PC-3 (cell line): ENCODE results near the gene PFKFB3. TPM values are rescaled to one million over a fixed set of nuclear protein-coding genes. Genes with fewer than 3 reads are reported as not detected.
"Not testable (repeated sequence)": the region's sequence is repeated elsewhere in the genome, so short reads cannot be mapped to it uniquely, and the experiment has no call there.

Experiments used
- ATAC-seq: fragments of 200-7000 bp; cut with Tn5 transposase; 2 replicates; pipeline ENCODE4 v1.9.1; 2020; ENCODE audit warnings: mild to moderate bottlenecking, moderate library complexity
- BruUV-seq: library from RNA; stranded (reverse); fragments of 400-500 nt; replicated peaks from 2 replicates; lab custom pipeline; 2021; lab: Mats Ljungman, UMichigan
- CTCF ChIA-PET: fragments of 300-600 bp; sonication (Branson Sonifier 250); formaldehyde crosslinking; loops from one replicate; lab custom pipeline; 2022; ENCODE audit warnings: antibody characterized with exemption; lab: Charles Lee
- POLR2A ChIA-PET: fragments of 300-600 bp; sonication (Branson Sonifier 250); formaldehyde crosslinking; loops from one replicate; lab custom pipeline; 2022; ENCODE audit warnings: antibody characterized with exemption; ENCODE audit not compliant: unreplicated experiment; lab: Charles Lee
- DNase-seq: peaks from one replicate; pipeline ENCODE4 v3.0.0-alpha.2; 2015
- H2AFZ ChIP-seq: fragments of 300-600 bp; sonication (generic); 2 replicates; pipeline ENCODE4 v1.6.0; 2016; ENCODE audit warnings: antibody characterized with exemption, low read length
- H3F3A ChIP-seq: fragments of 300-600 bp; sonication (generic); one replicate; pipeline ENCODE4 v1.6.0; 2017; ENCODE audit warnings: antibody characterized with exemption, low read length, control low read depth, mild to moderate bottlenecking; ENCODE audit not compliant: unreplicated experiment
- H3K27ac ChIP-seq: fragments of 300-600 bp; sonication (generic); 2 replicates; pipeline ENCODE4 v1.5.1; 2016; ENCODE audit warnings: mild to moderate bottlenecking, low read length
- H3K27me3 ChIP-seq: fragments of 300-600 bp; sonication (generic); 2 replicates; pipeline ENCODE4 v1.6.1; 2016; ENCODE audit warnings: low read length, mixed read lengths
- H3K36me3 ChIP-seq: fragments of 300-600 bp; sonication (generic); 2 replicates; pipeline ENCODE4 v1.6.1; 2016; ENCODE audit warnings: low read depth, mixed run types, low read length, mixed read lengths
- H3K4me1 ChIP-seq: fragments of 300-600 bp; sonication (generic); 2 replicates; pipeline ENCODE4 v1.5.1; 2016; ENCODE audit warnings: low read length; ENCODE audit not compliant: insufficient read depth
- H3K4me2 ChIP-seq: fragments of 300-600 bp; sonication (generic); 2 replicates; pipeline ENCODE4 v1.6.0; 2016; ENCODE audit warnings: low read length
- H3K4me3 ChIP-seq: fragments of 300-600 bp; sonication (generic); 2 replicates; pipeline ENCODE4 v1.5.1; 2016; ENCODE audit warnings: mild to moderate bottlenecking, low read length, mixed read lengths
- H3K79me2 ChIP-seq: fragments of 300-600 bp; sonication (generic); 2 replicates; pipeline ENCODE4 v1.6.1; 2017; ENCODE audit warnings: low read length, mixed read lengths
- H3K9ac ChIP-seq: fragments of 300-600 bp; sonication (generic); 2 replicates; pipeline ENCODE4 v1.6.0; 2016; ENCODE audit warnings: mild to moderate bottlenecking, low read length
- H3K9me2 ChIP-seq: fragments of 300-600 bp; sonication (generic); replicated peaks from 2 replicates; pipeline ENCODE4 v1.6.1; 2016; ENCODE audit warnings: mixed run types, low read length, mixed read lengths
- H3K9me3 ChIP-seq: fragments of 300-600 bp; sonication (generic); 2 replicates; pipeline ENCODE4 v1.6.1; 2016; ENCODE audit warnings: low read length, mixed read lengths
- H4K20me1 ChIP-seq: fragments of 300-600 bp; sonication (generic); 2 replicates; pipeline ENCODE4 v1.6.1; 2016; ENCODE audit warnings: low read length, mixed read lengths
- EZH2 ChIP-seq: fragments of 300-600 bp; sonication (generic); IDR thresholded peaks from one replicate; pipeline ENCODE4 v1.6.1; 2017; ENCODE audit warnings: antibody characterized with exemption, mild to moderate bottlenecking, low read length; ENCODE audit not compliant: unreplicated experiment
- EZH2phosphoT487 ChIP-seq: fragments of 300-600 bp; sonication (generic); IDR thresholded peaks from 2 replicates; pipeline ENCODE4 v1.6.1; 2018; ENCODE audit warnings: mild to moderate bottlenecking, antibody characterized with exemption, low read length, borderline replicate concordance
- intact Hi-C: fragments of 100-400 bp; cut with micrococcal nuclease; formaldehyde crosslinking; loops from 2 replicates; pipeline ENCODE4 v1.9.0; 2023
- total RNA-seq: library from RNA; depleted of rRNA; stranded (reverse); fragments of >200 nt; gene quantifications from 2 replicates; pipeline ENCODE4 v1.2.3, GENCODE V29; 2014
- TF ChIP-seq, protein P1 (sequence below): fragments of 300-600 bp; sonication (generic); conservative IDR thresholded peaks from 2 replicates; pipeline ENCODE4 v1.5.1; 2017; ENCODE audit warnings: antibody characterized with exemption, low read depth, mild to moderate bottlenecking, low read length

The PFKFB3 gene
- total RNA-seq, 1 experiment from 2014 or later: 19.5 TPM

DNA sequence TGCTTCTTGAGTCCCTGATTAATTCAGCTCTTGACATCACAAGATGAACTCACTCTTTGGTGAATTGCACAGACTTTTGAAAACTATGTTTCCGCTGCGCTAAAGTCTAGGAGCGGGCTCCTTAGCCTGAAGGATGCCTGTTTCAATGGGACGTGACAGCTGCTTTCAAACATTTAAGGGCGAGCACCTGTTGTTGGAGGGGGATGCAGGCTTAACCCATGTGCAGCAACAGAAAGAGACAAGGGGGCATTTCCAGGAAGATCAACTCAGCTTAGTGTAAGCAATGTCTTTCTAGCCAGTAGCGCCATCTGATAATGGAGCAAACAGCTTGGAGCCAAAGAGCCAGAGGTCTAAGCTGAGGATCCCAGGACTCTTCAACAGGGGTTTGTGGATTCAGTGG lies 8.4 kb upstream of the PFKFB3 start:
- ChIA-PET CTCF (no interaction called here), POLR2A (no interaction called here)
- BruUV-seq: no TSS peak
- Histone ChIP-seq H3K36me3 (no peaks in the 10 kb centered on the region), H3K9me3 (no peaks in the 10 kb centered on the region), H2AFZ (no peak overlapping the region), H3F3A (no peaks in the 10 kb centered on the region), H4K20me1 (no peaks in the 10 kb centered on the region), H3K27ac (no peak overlapping the region), H3K9me2 (no peaks in the 10 kb centered on the region), H3K27me3 (no peaks in the 10 kb centered on the region), H3K9ac (no peak overlapping the region), H3K4me3 (no peak overlapping the region), H3K4me1 (no peaks in the 10 kb centered on the region), H3K4me2 (no peak overlapping the region), H3K79me2 (no peaks in the 10 kb centered on the region)
- intact Hi-C loops: no loop called here
- no peak for TF ChIP-seq EZH2
- TF ChIP-seq, protein P1, sequence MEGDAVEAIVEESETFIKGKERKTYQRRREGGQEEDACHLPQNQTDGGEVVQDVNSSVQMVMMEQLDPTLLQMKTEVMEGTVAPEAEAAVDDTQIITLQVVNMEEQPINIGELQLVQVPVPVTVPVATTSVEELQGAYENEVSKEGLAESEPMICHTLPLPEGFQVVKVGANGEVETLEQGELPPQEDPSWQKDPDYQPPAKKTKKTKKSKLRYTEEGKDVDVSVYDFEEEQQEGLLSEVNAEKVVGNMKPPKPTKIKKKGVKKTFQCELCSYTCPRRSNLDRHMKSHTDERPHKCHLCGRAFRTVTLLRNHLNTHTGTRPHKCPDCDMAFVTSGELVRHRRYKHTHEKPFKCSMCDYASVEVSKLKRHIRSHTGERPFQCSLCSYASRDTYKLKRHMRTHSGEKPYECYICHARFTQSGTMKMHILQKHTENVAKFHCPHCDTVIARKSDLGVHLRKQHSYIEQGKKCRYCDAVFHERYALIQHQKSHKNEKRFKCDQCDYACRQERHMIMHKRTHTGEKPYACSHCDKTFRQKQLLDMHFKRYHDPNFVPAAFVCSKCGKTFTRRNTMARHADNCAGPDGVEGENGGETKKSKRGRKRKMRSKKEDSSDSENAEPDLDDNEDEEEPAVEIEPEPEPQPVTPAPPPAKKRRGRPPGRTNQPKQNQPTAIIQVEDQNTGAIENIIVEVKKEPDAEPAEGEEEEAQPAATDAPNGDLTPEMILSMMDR: no peak
- TF ChIP-seq EZH2phosphoT487: no peak
- ATAC-seq (no peak), DNase-seq (no peak)

DNA sequence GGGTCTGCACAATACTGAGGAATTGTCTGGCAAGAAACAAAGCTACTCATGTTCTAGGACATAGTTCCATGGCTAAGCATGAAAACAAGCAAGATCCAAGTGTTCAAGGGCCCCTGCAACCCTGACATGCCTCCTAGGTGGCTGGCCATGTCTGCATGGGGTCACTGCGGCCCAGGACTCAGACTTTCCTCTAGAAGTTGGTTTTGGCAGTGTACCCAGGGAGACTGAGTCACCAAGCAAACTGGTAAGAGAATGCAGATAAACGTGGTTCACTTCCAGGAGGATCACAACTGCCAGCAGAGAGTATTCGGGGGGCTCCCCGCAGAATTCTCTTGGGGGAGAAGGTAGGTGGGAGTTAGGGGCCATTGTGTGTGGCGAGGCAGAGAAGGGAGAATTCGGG lies 7.4 kb upstream of the PFKFB3 start:
- POLR2A ChIA-PET: no interaction called here
- no peak for TF ChIP-seq EZH2phosphoT487
- TF ChIP-seq, protein P1: no peak
- TF ChIP-seq EZH2: no peak
- no peak overlapping the region for H3K9ac ChIP-seq
- no peaks in the 10 kb centered on the region for H3K4me1 ChIP-seq
- no peaks in the 10 kb centered on the region for H3K27me3 ChIP-seq
- no peak for DNase-seq
- H3K4me2 ChIP-seq: no peak overlapping the region
- no TSS peak for BruUV-seq
- H3K9me2 ChIP-seq: no peaks in the 10 kb centered on the region
- H2AFZ ChIP-seq: no peak overlapping the region
- no peaks in the 10 kb centered on the region for H3K9me3 ChIP-seq
- H3K36me3 ChIP-seq: no peaks in the 10 kb centered on the region
- no peak overlapping the region for H3K27ac ChIP-seq
- no peaks in the 10 kb centered on the region for H3K79me2 ChIP-seq
- no peaks in the 10 kb centered on the region for H3F3A ChIP-seq
- intact Hi-C loops: no loop called here
- no peak overlapping the region for H3K4me3 ChIP-seq
- no peak for ATAC-seq
- no peaks in the 10 kb centered on the region for H4K20me1 ChIP-seq
- CTCF ChIA-PET: no interaction called here

DNA sequence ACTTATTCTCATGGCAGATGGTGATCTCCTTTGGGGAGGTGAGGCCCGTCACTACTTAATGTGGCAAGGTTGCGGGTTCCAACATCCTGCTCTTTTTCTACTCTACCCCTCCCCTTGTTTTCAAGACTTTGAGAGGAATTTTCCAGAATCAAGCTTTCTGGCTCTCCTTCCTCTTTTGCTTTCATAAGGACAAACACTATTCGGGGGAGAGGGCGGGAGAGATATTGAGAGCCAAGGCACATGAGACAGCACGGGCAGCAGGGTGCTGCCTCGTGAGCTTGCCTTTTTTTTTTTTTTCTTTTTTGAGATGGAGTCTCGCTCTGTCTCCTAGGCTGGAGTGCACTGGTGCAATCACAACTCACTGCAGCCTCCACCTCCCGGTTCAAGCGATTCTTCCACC lies 6.9 kb upstream of the PFKFB3 start:
- Histone ChIP-seq H3K4me1 (no peaks in the 10 kb centered on the region), H3K4me3 (no peak overlapping the region), H3K9me3 (no peaks in the 10 kb centered on the region), H3K9me2 (no peaks in the 10 kb centered on the region), H3K36me3 (no peaks in the 10 kb centered on the region), H3K79me2 (no peaks in the 10 kb centered on the region), H3K27ac (no peak overlapping the region), H3K27me3 (no peaks in the 10 kb centered on the region), H3K4me2 (no peak overlapping the region), H3F3A (no peaks in the 10 kb centered on the region), H2AFZ (no peak overlapping the region), H3K9ac (no peak overlapping the region), H4K20me1 (no peaks in the 10 kb centered on the region)
- POLR2A ChIA-PET: no interaction called here
- ATAC-seq: no peak
- no peak for TF ChIP-seq EZH2phosphoT487
- TF ChIP-seq, protein P1: no peak
- TF ChIP-seq EZH2: no peak
- no peak for DNase-seq
- CTCF ChIA-PET: no interaction called here
- BruUV-seq: no TSS peak
- intact Hi-C loops: no loop called here

DNA sequence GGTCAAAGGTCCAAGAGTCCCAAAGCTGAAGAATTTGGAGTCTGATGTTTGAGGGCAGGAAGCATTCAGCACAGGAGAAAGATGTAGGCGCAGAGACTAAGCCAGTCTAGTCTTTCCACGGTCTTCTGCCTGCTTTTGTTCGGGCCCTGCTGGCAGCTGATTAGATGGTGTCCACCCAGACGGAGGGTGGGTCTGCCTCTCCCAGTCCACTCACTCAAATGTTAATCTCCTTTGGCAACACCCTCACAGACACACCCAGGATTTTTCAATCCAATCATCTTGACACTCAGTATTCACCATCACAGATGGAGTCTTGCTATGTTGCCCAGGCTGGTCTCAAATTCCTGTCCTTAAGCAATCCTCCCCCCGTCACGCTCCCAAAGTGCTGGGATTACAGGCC lies 6.2 kb upstream of the PFKFB3 start:
- ATAC-seq, H3K9me3 ChIP-seq, CTCF ChIA-PET, H2AFZ ChIP-seq, H3K36me3 ChIP-seq, H3K27me3 ChIP-seq, H3K27ac ChIP-seq, H3K9ac ChIP-seq, H4K20me1 ChIP-seq, POLR2A ChIA-PET, H3K79me2 ChIP-seq, H3K4me3 ChIP-seq, DNase-seq, BruUV-seq, H3K4me1 ChIP-seq, intact Hi-C loops, H3K9me2 ChIP-seq, H3F3A ChIP-seq, H3K4me2 ChIP-seq: not testable (repeated sequence)
